ENCODE results near the gene OPCML. TPM values are rescaled to one million over a fixed set of nuclear protein-coding genes. Genes with fewer than 3 reads are reported as not detected.

The OPCML gene
- total and polyA plus RNA-seq, 4 donors, result under 0.01 to 1.3 (median 0.88) TPM; not detected in 1

DNA sequence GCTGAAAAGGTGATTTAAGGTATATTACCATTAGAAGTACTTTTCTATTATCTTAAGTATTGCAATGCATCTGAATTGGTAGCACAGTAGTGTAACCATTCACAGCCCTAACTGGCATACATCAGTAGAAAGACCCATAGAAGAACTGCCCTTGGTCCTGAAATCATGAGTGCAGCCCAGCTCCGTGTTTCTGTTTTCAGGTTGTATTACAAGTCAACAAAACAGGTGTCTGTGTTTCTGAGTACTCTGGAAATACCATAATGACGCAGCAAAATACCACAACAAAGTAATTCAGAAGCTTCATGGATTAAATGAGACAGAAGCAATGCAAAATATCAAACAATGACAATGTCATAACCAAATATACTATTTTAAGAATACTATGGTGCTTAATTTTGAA, 226.3 kb downstream of the OPCML start:
- Histone ChIP-seq H3K27me3 (ENCODE audit: control insufficient read depth in 1 of 2, insufficient read depth in 2 of 2, low read length in 1 of 2) (peaks cover 0 to 2% of the 10 kb centered on the region in 2 donors), H3K9me3 (ENCODE audit: control insufficient read depth, low read length) (no peaks in the 10 kb centered on the region), H3K36me3 (ENCODE audit: control insufficient read depth in 1 of 2, insufficient read depth in 2 of 2, low read length in 1 of 2) (no peaks in the 10 kb centered on the region), H3K4me1 (ENCODE audit: control insufficient read depth in 1 of 2, insufficient read depth in 2 of 2, low read length in 2 of 2) (no peaks in the 10 kb centered on the region), H3K27ac (ENCODE audit: low read depth in 1 of 2, low read length in 2 of 2) (no peak overlapping the region), H3K4me3 (ENCODE audit: low read length in 2 of 2) (no peak overlapping the region)
- intact Hi-C loops (cut with DNase I), result no loop called here
- 24 to 28% methylated on average over 2 of the region's 2 CpGs for WGBS, 2 donors
- DNase-seq (no peak), ATAC-seq (ENCODE audit: low FRiP score) (no peak)

- DNase-seq (no peak), ATAC-seq (ENCODE audit: low FRiP score) (no peak)
- Histone ChIP-seq H3K36me3 (ENCODE audit: control insufficient read depth in 1 of 2, insufficient read depth in 2 of 2, low read length in 1 of 2) (no peaks in the 10 kb centered on the region), H3K9me3 (ENCODE audit: control insufficient read depth, low read length) (peaks cover 2% of the 10 kb centered on the region), H3K4me3 (ENCODE audit: low read length in 2 of 2) (no peak overlapping the region), H3K4me1 (ENCODE audit: control insufficient read depth in 1 of 2, insufficient read depth in 2 of 2, low read length in 2 of 2) (no peaks in the 10 kb centered on the region), H3K27ac (ENCODE audit: low read depth in 1 of 2, low read length in 2 of 2) (no peak overlapping the region), H3K27me3 (ENCODE audit: control insufficient read depth in 1 of 2, insufficient read depth in 2 of 2, low read length in 1 of 2) (peaks cover 0 to 2% of the 10 kb centered on the region in 2 donors)
- intact Hi-C loops (cut with DNase I), result no loop called here
- WGBS, 2 donors, result 64 to 69% methylated on average over 5 of the region's 5 CpGs
Observed at GRCh38 chr11:133305208-133305956, 226.9 kb downstream of the OPCML start.

- ATAC-seq (ENCODE audit: low FRiP score), result no peak
Observed at GRCh38 chr11:133303262-133303661, 229.0 kb downstream of the OPCML start.

DNA sequence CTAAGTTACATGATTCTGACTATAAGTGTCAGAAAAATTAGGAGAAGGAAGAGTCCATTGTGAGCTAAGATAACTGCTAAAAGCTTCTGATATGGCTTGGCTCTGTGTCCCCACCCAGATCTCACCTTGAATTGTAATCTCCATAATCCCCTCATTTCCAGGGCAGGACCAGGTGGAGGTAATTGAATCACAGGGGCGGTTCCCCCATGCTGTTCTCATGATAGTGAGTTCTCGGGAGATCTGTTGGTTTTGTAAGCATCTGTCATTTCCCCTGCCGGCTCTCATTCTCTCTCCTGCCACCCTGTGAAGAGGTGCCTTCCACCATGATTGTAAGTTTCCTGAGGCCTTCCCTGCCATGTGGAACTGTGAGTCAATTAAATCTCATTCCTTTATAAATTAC, 230.2 kb downstream of the OPCML start:
- no peaks in the 10 kb centered on the region for H3K4me1 ChIP-seq (ENCODE audit: control insufficient read depth in 1 of 2, insufficient read depth in 2 of 2, low read length in 2 of 2)
- H3K27ac ChIP-seq (ENCODE audit: low read depth in 1 of 2, low read length in 2 of 2), result no peak overlapping the region
- intact Hi-C loops (cut with DNase I), result no loop called here
- no peak overlapping the region for H3K4me3 ChIP-seq (ENCODE audit: low read length in 2 of 2)
- H3K36me3 ChIP-seq (ENCODE audit: control insufficient read depth in 1 of 2, insufficient read depth in 2 of 2, low read length in 1 of 2), result no peaks in the 10 kb centered on the region
- peaks cover 2% of the 10 kb centered on the region for H3K9me3 ChIP-seq (ENCODE audit: control insufficient read depth, low read length)
- H3K27me3 ChIP-seq (ENCODE audit: control insufficient read depth in 1 of 2, insufficient read depth in 2 of 2, low read length in 1 of 2), result no peaks in the 10 kb centered on the region
- no peak for ATAC-seq (ENCODE audit: low FRiP score)
- DNase-seq, result no peak
- WGBS, 2 donors, result 45 to 51% methylated on average over 3 of the region's 3 CpGs

More at GRCh38 chr11:133303262-133303661, 229.0 kb downstream of the OPCML start:
- no peak overlapping the region for H3K4me3 ChIP-seq (ENCODE audit: low read length in 2 of 2)
- intact Hi-C loops (cut with DNase I), result no loop called here
- DNase-seq, result no peak
- peaks cover 2% of the 10 kb centered on the region for H3K9me3 ChIP-seq (ENCODE audit: control insufficient read depth, low read length)
- no peaks in the 10 kb centered on the region for H3K4me1 ChIP-seq (ENCODE audit: control insufficient read depth in 1 of 2, insufficient read depth in 2 of 2, low read length in 2 of 2)
- no peaks in the 10 kb centered on the region for H3K27me3 ChIP-seq (ENCODE audit: control insufficient read depth in 1 of 2, insufficient read depth in 2 of 2, low read length in 1 of 2)
- no peak overlapping the region for H3K27ac ChIP-seq (ENCODE audit: low read depth in 1 of 2, low read length in 2 of 2)
- 91% methylated on average over 5 of the region's 5 CpGs for WGBS, 2 donors
- H3K36me3 ChIP-seq (ENCODE audit: control insufficient read depth in 1 of 2, insufficient read depth in 2 of 2, low read length in 1 of 2), result no peaks in the 10 kb centered on the region

DNA sequence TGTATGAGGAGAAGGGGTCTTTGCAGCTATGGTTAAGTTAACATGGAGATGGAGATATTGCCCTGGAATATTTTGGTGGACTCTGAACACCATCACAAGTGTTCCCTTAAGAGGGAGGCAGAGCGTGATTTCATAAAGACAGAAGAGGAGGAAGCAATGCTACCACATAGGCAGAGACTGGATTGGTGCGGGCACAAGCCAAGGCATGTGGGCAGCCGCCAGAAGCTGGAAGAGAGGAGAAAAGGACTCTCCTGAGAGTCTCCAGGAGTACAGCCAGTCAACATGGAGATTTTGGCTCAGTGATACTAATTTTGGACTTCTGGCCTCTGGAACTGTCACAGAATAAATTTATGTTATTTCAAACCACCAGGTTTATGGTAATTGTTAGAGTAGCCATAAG, 231.6 kb downstream of the OPCML start:
- intact Hi-C loops (cut with DNase I), result no loop called here
- WGBS, 2 donors, result 81 to 89% methylated on average over 3 of the region's 3 CpGs

GRCh38 chr11:133291780-133292179, 240.5 kb downstream of the OPCML start:
- no peaks in the 10 kb centered on the region for H3K36me3 ChIP-seq (ENCODE audit: control insufficient read depth in 1 of 2, insufficient read depth in 2 of 2, low read length in 1 of 2)
- no peaks in the 10 kb centered on the region for H3K9me3 ChIP-seq (ENCODE audit: control insufficient read depth, low read length)
- ATAC-seq (ENCODE audit: low FRiP score) (no peak), DNase-seq (no peak)
- H3K27me3 ChIP-seq (ENCODE audit: control insufficient read depth in 1 of 2, insufficient read depth in 2 of 2, low read length in 1 of 2), result peaks cover 0 to 2% of the 10 kb centered on the region in 2 donors
- H3K4me3 ChIP-seq (ENCODE audit: low read length in 2 of 2), result no peak overlapping the region
- WGBS, 2 donors, result 54 to 64% methylated on average over 7 of the region's 7 CpGs
- H3K27ac ChIP-seq (ENCODE audit: low read depth in 1 of 2, low read length in 2 of 2), result no peak overlapping the region
- H3K4me1 ChIP-seq (ENCODE audit: control insufficient read depth in 1 of 2, insufficient read depth in 2 of 2, low read length in 2 of 2), result no peaks in the 10 kb centered on the region
- intact Hi-C loops (cut with DNase I), result no loop called here

More for the DNA sequence above, 231.6 kb downstream of the OPCML start:
- ATAC-seq (ENCODE audit: low FRiP score) (no peak), DNase-seq (no peak)
- peaks cover 2% of the 10 kb centered on the region for H3K9me3 ChIP-seq (ENCODE audit: control insufficient read depth, low read length)
- H3K27ac ChIP-seq (ENCODE audit: low read depth in 1 of 2, low read length in 2 of 2), result no peak overlapping the region
- peaks cover 0 to 2% of the 10 kb centered on the region in 2 donors for H3K27me3 ChIP-seq (ENCODE audit: control insufficient read depth in 1 of 2, insufficient read depth in 2 of 2, low read length in 1 of 2)
- H3K36me3 ChIP-seq (ENCODE audit: control insufficient read depth in 1 of 2, insufficient read depth in 2 of 2, low read length in 1 of 2), result no peaks in the 10 kb centered on the region
- H3K4me3 ChIP-seq (ENCODE audit: low read length in 2 of 2), result no peak overlapping the region
- H3K4me1 ChIP-seq (ENCODE audit: control insufficient read depth in 1 of 2, insufficient read depth in 2 of 2, low read length in 2 of 2), result no peaks in the 10 kb centered on the region

- Histone ChIP-seq H3K4me1 (ENCODE audit: control insufficient read depth in 1 of 2, insufficient read depth in 2 of 2, low read length in 2 of 2) (no peaks in the 10 kb centered on the region), H3K4me3 (ENCODE audit: low read length in 2 of 2) (no peak overlapping the region), H3K36me3 (ENCODE audit: control insufficient read depth in 1 of 2, insufficient read depth in 2 of 2, low read length in 1 of 2) (no peaks in the 10 kb centered on the region), H3K27ac (ENCODE audit: low read depth in 1 of 2, low read length in 2 of 2) (no peak overlapping the region), H3K9me3 (ENCODE audit: control insufficient read depth, low read length) (no peaks in the 10 kb centered on the region), H3K27me3 (ENCODE audit: control insufficient read depth in 1 of 2, insufficient read depth in 2 of 2, low read length in 1 of 2) (no peaks in the 10 kb centered on the region)
- 70 to 74% methylated on average over 6 of the region's 6 CpGs for WGBS, 2 donors
- no peak for ATAC-seq (ENCODE audit: low FRiP score)
- intact Hi-C loops (cut with DNase I), result no loop called here
- DNase-seq, result no peak
Observed at GRCh38 chr11:133285359-133285758, 246.9 kb downstream of the OPCML start.

DNA sequence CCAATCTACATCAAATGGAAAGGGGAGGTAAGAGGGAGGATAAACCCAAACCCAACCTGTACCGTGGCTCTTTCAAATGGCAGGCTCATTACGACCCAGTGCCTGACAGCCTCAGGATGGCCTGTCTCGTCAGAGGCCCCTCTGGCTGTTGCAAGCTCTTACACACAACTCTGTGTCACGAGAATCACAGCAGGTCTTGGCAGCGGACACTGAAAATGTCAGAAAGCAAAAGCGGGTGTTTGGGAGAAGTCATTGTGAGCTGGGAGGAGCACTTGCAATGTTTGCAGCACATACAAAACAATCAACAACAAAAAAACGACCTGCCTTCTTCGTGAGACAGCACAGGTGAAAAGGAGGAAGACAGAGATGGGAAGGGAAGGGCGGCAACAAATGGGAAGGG, 248.1 kb downstream of the OPCML start:
- Histone ChIP-seq H3K4me3 (ENCODE audit: low read length in 2 of 2) (no peak overlapping the region), H3K4me1 (ENCODE audit: control insufficient read depth in 1 of 2, insufficient read depth in 2 of 2, low read length in 2 of 2) (no peaks in the 10 kb centered on the region), H3K27me3 (ENCODE audit: control insufficient read depth in 1 of 2, insufficient read depth in 2 of 2, low read length in 1 of 2) (no peaks in the 10 kb centered on the region), H3K9me3 (ENCODE audit: control insufficient read depth, low read length) (no peaks in the 10 kb centered on the region), H3K27ac (ENCODE audit: low read depth in 1 of 2, low read length in 2 of 2) (no peak overlapping the region), H3K36me3 (ENCODE audit: control insufficient read depth in 1 of 2, insufficient read depth in 2 of 2, low read length in 1 of 2) (no peaks in the 10 kb centered on the region)
- no peak for DNase-seq
- intact Hi-C loops (cut with DNase I), result no loop called here
- ATAC-seq (ENCODE audit: low FRiP score), result no peak
- 71 to 76% methylated on average over 9 of the region's 9 CpGs for WGBS, 2 donors

GRCh38 chr11:133277886-133278285, 254.4 kb downstream of the OPCML start:
- no peaks in the 10 kb centered on the region for H3K9me3 ChIP-seq (ENCODE audit: control insufficient read depth, low read length)
- intact Hi-C loops (cut with DNase I), result no loop called here
- H3K27me3 ChIP-seq (ENCODE audit: control insufficient read depth in 1 of 2, insufficient read depth in 2 of 2, low read length in 1 of 2), result no peaks in the 10 kb centered on the region
- no peaks in the 10 kb centered on the region for H3K36me3 ChIP-seq (ENCODE audit: control insufficient read depth in 1 of 2, insufficient read depth in 2 of 2, low read length in 1 of 2)
- no peak for ATAC-seq (ENCODE audit: low FRiP score)
- H3K27ac ChIP-seq (ENCODE audit: low read depth in 1 of 2, low read length in 2 of 2), result no peak overlapping the region
- WGBS, 2 donors, result 86% methylated on average over 5 of the region's 5 CpGs
- no peak overlapping the region for H3K4me3 ChIP-seq (ENCODE audit: low read length in 2 of 2)
- no peak for DNase-seq
- no peaks in the 10 kb centered on the region for H3K4me1 ChIP-seq (ENCODE audit: control insufficient read depth in 1 of 2, insufficient read depth in 2 of 2, low read length in 2 of 2)
